HEK293 (cell line): Measurements from ENCODE around the gene TTC33.

Experiments used
- CTCF ChIA-PET: fragments of 350-600 bp; formaldehyde crosslinking; extraction: SDS; loops from one replicate; lab custom pipeline; 2021; ENCODE audit warnings: antibody characterized with exemption; lab: Yijun Ruan, JAX
- POLR2A ChIA-PET: fragments of 300-600 bp; formaldehyde crosslinking; extraction: SDS; loops from one replicate; lab custom pipeline; 2020; ENCODE audit warnings: antibody characterized with exemption, inconsistent platforms; lab: Yijun Ruan, JAX
- H3K27ac ChIP-seq: fragments of 200-500 bp; sonication (Bioruptor generic); 2 replicates; pipeline ENCODE4 v1.5.1; 2014; ENCODE audit warnings: low read depth, low read length, control low read depth, inconsistent platforms; ENCODE audit errors: extremely low read depth
- H3K36me3 ChIP-seq, 2 experiments: fragments of 200-500 bp in 1 of 2; sonication (Bioruptor generic) in 1 of 2; 1 replicate in 1 of 2; 2 replicates in 1 of 2; pipeline ENCODE4 v1.5.1; 2014 to 2017; ENCODE audit warnings: inconsistent platforms in 2 of 2, low read length in 2 of 2; ENCODE audit not compliant: control insufficient read depth in 2 of 2, insufficient read depth in 1 of 2
- H3K4me1 ChIP-seq: fragments of 200-500 bp; sonication (Bioruptor generic); 2 replicates; pipeline ENCODE4 v1.5.1; 2014; ENCODE audit warnings: mild to moderate bottlenecking, low read length, inconsistent platforms; ENCODE audit not compliant: control insufficient read depth, insufficient read depth
- H3K4me3 ChIP-seq: 2 replicates; pipeline ENCODE4 v1.5.1; 2011; ENCODE audit warnings: low read depth, mild to moderate bottlenecking, control low read depth, low read length, moderate library complexity
- H3K9me3 ChIP-seq: fragments of 200-500 bp; sonication (Bioruptor generic); 2 replicates; pipeline ENCODE4 v1.5.1; 2014; ENCODE audit warnings: low read depth, low read length, inconsistent platforms; ENCODE audit not compliant: control insufficient read depth, insufficient read depth
- CTCF ChIP-seq: fragments of 450-650 bp; formaldehyde crosslinking; IDR thresholded peaks from 2 replicates; pipeline ENCODE4 v1.5.1; 2016; ENCODE audit warnings: missing biosample characterization, missing genetic modification characterization
- GLIS2 ChIP-seq: fragments of 450-650 bp; formaldehyde crosslinking; IDR thresholded peaks from 2 replicates; pipeline ENCODE4 v1.5.1; 2016; ENCODE audit warnings: missing biosample characterization, missing genetic modification characterization
- KLF7 ChIP-seq: fragments of 450-650 bp; formaldehyde crosslinking; IDR thresholded peaks from 2 replicates; pipeline ENCODE4 v1.5.1; 2016; ENCODE audit warnings: missing biosample characterization, missing genetic modification characterization, borderline replicate concordance
- PATZ1 ChIP-seq: fragments of 450-650 bp; formaldehyde crosslinking; IDR thresholded peaks from 2 replicates; pipeline ENCODE4 v1.5.1; 2016; ENCODE audit warnings: missing biosample characterization, missing genetic modification characterization
- SALL2 ChIP-seq: fragments of 450-650 bp; formaldehyde crosslinking; IDR thresholded peaks from 2 replicates; pipeline ENCODE4 v1.5.0; 2017; ENCODE audit warnings: missing biosample characterization, mild to moderate bottlenecking, missing genetic modification characterization, borderline replicate concordance
- SCRT1 ChIP-seq: fragments of 450-650 bp; formaldehyde crosslinking; IDR thresholded peaks from 2 replicates; pipeline ENCODE4 v1.5.1; 2016; ENCODE audit warnings: missing biosample characterization, missing genetic modification characterization, borderline replicate concordance
- SP2 ChIP-seq: fragments of 450-650 bp; formaldehyde crosslinking; IDR thresholded peaks from 2 replicates; pipeline ENCODE4 v1.5.1; 2016; ENCODE audit warnings: missing biosample characterization, missing genetic modification characterization
- TCF7L2 ChIP-seq: IDR thresholded peaks from 2 replicates; pipeline ENCODE4 v1.6.1; 2011; ENCODE audit warnings: low read depth, mild to moderate bottlenecking, inconsistent platforms, low read length, moderate library complexity, borderline replicate concordance
- ZBTB11 ChIP-seq: fragments of 450-650 bp; formaldehyde crosslinking; conservative IDR thresholded peaks from 2 replicates; pipeline ENCODE4 v1.5.1; 2016; ENCODE audit warnings: low read depth, missing biosample characterization, missing genetic modification characterization
- ZBTB17 ChIP-seq: fragments of 450-650 bp; formaldehyde crosslinking; IDR thresholded peaks from 2 replicates; pipeline ENCODE4 v1.5.1; 2016; ENCODE audit warnings: missing biosample characterization, missing genetic modification characterization
- ZNF132 ChIP-seq: fragments of 450-650 bp; formaldehyde crosslinking; IDR thresholded peaks from 2 replicates; pipeline ENCODE4 v1.5.1; 2017; ENCODE audit warnings: missing biosample characterization, missing genetic modification characterization, borderline replicate concordance
- ZNF133 ChIP-seq: fragments of 450-650 bp; formaldehyde crosslinking; IDR thresholded peaks from 2 replicates; pipeline ENCODE4 v1.5.1; 2016; ENCODE audit warnings: missing biosample characterization, missing genetic modification characterization
- ZNF146 ChIP-seq: fragments of 450-650 bp; formaldehyde crosslinking; IDR thresholded peaks from 2 replicates; pipeline ENCODE4 v1.5.1; 2016; ENCODE audit warnings: missing biosample characterization, missing genetic modification characterization
- ZNF16 ChIP-seq: fragments of 450-650 bp; formaldehyde crosslinking; IDR thresholded peaks from 2 replicates; pipeline ENCODE4 v1.5.1; 2016; ENCODE audit warnings: low read depth, missing biosample characterization, missing genetic modification characterization
- ZNF184 ChIP-seq: fragments of 450-650 bp; IDR thresholded peaks from 2 replicates; pipeline ENCODE4 v1.5.1; 2018; ENCODE audit warnings: missing biosample characterization, mild to moderate bottlenecking, missing genetic modification characterization
- ZNF354C ChIP-seq: fragments of 450-650 bp; formaldehyde crosslinking; IDR thresholded peaks from 2 replicates; pipeline ENCODE4 v1.5.1; 2016; ENCODE audit warnings: missing biosample characterization, missing genetic modification characterization, low read depth, borderline replicate concordance
- ZNF37A ChIP-seq: fragments of 450-650 bp; IDR thresholded peaks from 2 replicates; pipeline ENCODE4 v1.5.1; 2018; ENCODE audit warnings: missing biosample characterization, missing genetic modification characterization
- ZNF433 ChIP-seq: fragments of 450-650 bp; formaldehyde crosslinking; IDR thresholded peaks from 2 replicates; pipeline ENCODE4 v1.5.1; 2016; ENCODE audit warnings: missing biosample characterization, missing genetic modification characterization, low read depth
- ZNF501 ChIP-seq: fragments of 450-650 bp; formaldehyde crosslinking; IDR thresholded peaks from 2 replicates; pipeline ENCODE4 v1.5.1; 2016; ENCODE audit warnings: missing biosample characterization, missing genetic modification characterization
- ZNF514 ChIP-seq: fragments of 450-650 bp; formaldehyde crosslinking; IDR thresholded peaks from 2 replicates; pipeline ENCODE4 v1.5.1; 2016; ENCODE audit warnings: missing biosample characterization, missing genetic modification characterization
- ZNF529 ChIP-seq: fragments of 450-650 bp; formaldehyde crosslinking; IDR thresholded peaks from 2 replicates; pipeline ENCODE4 v1.5.1; 2017; ENCODE audit warnings: missing genetic modification characterization, missing biosample characterization; ENCODE audit not compliant: insufficient replicate concordance
- ZNF530 ChIP-seq: fragments of 450-650 bp; formaldehyde crosslinking; IDR thresholded peaks from 2 replicates; pipeline ENCODE4 v1.5.1; 2016; ENCODE audit warnings: low read depth, missing biosample characterization, missing genetic modification characterization
- ZNF558 ChIP-seq: fragments of 450-650 bp; formaldehyde crosslinking; IDR thresholded peaks from 2 replicates; pipeline ENCODE4 v1.5.1; 2016; ENCODE audit warnings: missing biosample characterization, missing genetic modification characterization
- ZNF600 ChIP-seq: fragments of 450-650 bp; formaldehyde crosslinking; IDR thresholded peaks from 2 replicates; pipeline ENCODE4 v1.5.1; 2016; ENCODE audit warnings: missing biosample characterization, missing genetic modification characterization
- ZNF610 ChIP-seq: fragments of 450-650 bp; formaldehyde crosslinking; IDR thresholded peaks from 2 replicates; pipeline ENCODE4 v1.5.1; 2016; ENCODE audit warnings: missing biosample characterization, missing genetic modification characterization, borderline replicate concordance
- ZNF624 ChIP-seq: fragments of 450-650 bp; formaldehyde crosslinking; IDR thresholded peaks from 2 replicates; pipeline ENCODE4 v1.5.1; 2017; ENCODE audit warnings: missing biosample characterization, missing genetic modification characterization
- ZNF664 ChIP-seq: fragments of 450-650 bp; formaldehyde crosslinking; IDR thresholded peaks from 2 replicates; pipeline ENCODE4 v1.5.1; 2016; ENCODE audit warnings: missing biosample characterization, missing genetic modification characterization
- ZNF707 ChIP-seq: fragments of 450-650 bp; formaldehyde crosslinking; IDR thresholded peaks from 2 replicates; pipeline ENCODE4 v1.5.1; 2016; ENCODE audit warnings: missing biosample characterization, missing genetic modification characterization
- ZNF777 ChIP-seq: fragments of 450-650 bp; formaldehyde crosslinking; IDR thresholded peaks from 2 replicates; pipeline ENCODE4 v1.5.1; 2017; ENCODE audit warnings: missing biosample characterization, missing genetic modification characterization, borderline replicate concordance
- ZNF792 ChIP-seq: fragments of 450-650 bp; formaldehyde crosslinking; IDR thresholded peaks from 2 replicates; pipeline ENCODE4 v1.5.1; 2016; ENCODE audit warnings: missing biosample characterization, missing genetic modification characterization

TTC33 gene

GRCh38 chr5:40687321-40687720 lies 68.4 kb downstream of the TTC33 start:
- peaks cover 20% of the 10 kb centered on the region for H3K4me1 ChIP-seq
- no peak for TF ChIP-seq SP2 (tag by site-specific recombination)
- TF ChIP-seq ZNF514 (tag by site-specific recombination) = no peak
- TF ChIP-seq ZNF530 (tag by site-specific recombination) = no peak
- TF ChIP-seq ZNF16 (tag by site-specific recombination) = no peak
- TF ChIP-seq ZNF624 (tag by site-specific recombination) = no peak
- no peak for TF ChIP-seq ZNF664 (tag by site-specific recombination)
- no peak for TF ChIP-seq ZNF610 (tag by site-specific recombination)
- no peak for TF ChIP-seq ZNF37A (tag by site-specific recombination)
- no peak for TF ChIP-seq ZNF792 (tag by site-specific recombination)
- no peak for TF ChIP-seq CTCF (tag by site-specific recombination)
- TF ChIP-seq ZNF354C (tag by site-specific recombination) = no peak
- no peak for TF ChIP-seq SALL2 (tag by site-specific recombination)
- no peak for TF ChIP-seq ZNF133 (tag by site-specific recombination)
- no peak for TF ChIP-seq ZNF600 (tag by site-specific recombination)
- no peak for TF ChIP-seq PATZ1
- no peak for TF ChIP-seq ZNF433 (tag by site-specific recombination)
- TF ChIP-seq ZNF501 (tag by site-specific recombination) = no peak
- no peak overlapping the region for H3K4me3 ChIP-seq
- CTCF ChIA-PET = interaction anchor here (0.9 kb wide), 1 partner anchor 530 kb away, joined by 3 read pairs; no protein-coding TSS in a partner anchor
- POLR2A ChIA-PET = no interaction called here
- H3K27ac ChIP-seq = no peak overlapping the region
- H3K36me3 ChIP-seq = peaks cover 0 to 7% of the 10 kb centered on the region in 2 experiments; a peak in 2 of 3 replicates
- H3K9me3 ChIP-seq = no peaks in the 10 kb centered on the region

GRCh38 chr5:40685976-40686486 lies 69.7 kb downstream of the TTC33 start:
- Histone ChIP-seq H3K36me3 (peaks cover 0 to 10% of the 10 kb centered on the region in 2 experiments; a peak in 2 of 3 replicates), H3K4me3 (no peak overlapping the region), H3K27ac (no peak overlapping the region), H3K4me1 (peaks cover 20% of the 10 kb centered on the region), H3K9me3 (no peaks in the 10 kb centered on the region)
- POLR2A ChIA-PET = interaction anchor here (0.6 kb wide), 1 partner anchor 1111 kb away, joined by 3 read pairs; no protein-coding TSS in a partner anchor
- CTCF ChIA-PET = interaction anchor here (0.6 to 2.2 kb wide), 10 partner anchors 45 to 1107 kb away, joined by 3 to 28 read pairs (median 4); no protein-coding TSS in a partner anchor
- TF ChIP-seq ZNF184 (tag by site-specific recombination) = no peak
- TF ChIP-seq ZBTB11 (tag by site-specific recombination) = no peak
- TF ChIP-seq ZNF146 = no peak
- no peak for TF ChIP-seq ZNF777
- no peak for TF ChIP-seq KLF7 (tag by site-specific recombination)
- no peak for TF ChIP-seq ZNF133 (tag by site-specific recombination)
- no peak for TF ChIP-seq ZNF529
- no peak for TF ChIP-seq TCF7L2
- no peak for TF ChIP-seq ZBTB17 (tag by site-specific recombination)
- no peak for TF ChIP-seq GLIS2 (tag by site-specific recombination)
- no peak for TF ChIP-seq SCRT1 (tag by site-specific recombination)
- no peak for TF ChIP-seq ZNF558 (tag by site-specific recombination)
- TF ChIP-seq ZNF707 (tag by site-specific recombination) = no peak
- no peak for TF ChIP-seq ZNF132 (tag by site-specific recombination)
